HUDEP-2 (cell line): ENCODE measurements around the gene POU2F3.

Experiments used
- DNase-seq, 76 experiments: peaks; one replicate each; lab custom pipeline; 2025; ENCODE audit not compliant: unreplicated experiment in 76 of 76; lab: John Stamatoyannopoulos, UW

POU2F3 gene

GRCh38 chr11:120224972-120225909, 14.7 kb upstream of the POU2F3 start:
- no peak for DNase-seq

DNA sequence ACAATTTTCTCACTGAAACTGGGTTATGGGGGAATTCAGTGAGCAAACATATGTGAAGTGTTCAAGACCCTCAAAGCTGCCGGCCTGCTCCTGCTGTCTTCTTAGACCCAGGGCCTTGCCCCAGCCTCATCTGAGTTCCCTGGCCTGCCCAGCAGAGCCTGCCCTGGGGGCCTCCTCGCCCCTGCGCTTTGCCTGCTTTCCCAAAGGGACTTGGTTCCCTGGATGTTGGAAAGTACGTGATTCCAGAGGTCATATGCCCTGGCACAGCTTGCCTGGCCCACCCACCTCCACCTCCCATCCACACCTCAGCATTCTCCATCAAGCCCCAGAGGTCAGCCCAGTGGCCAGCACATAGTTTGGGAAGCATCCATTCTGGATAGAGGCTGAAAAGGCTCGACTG, 13.7 kb upstream of the POU2F3 start:
- no peak for DNase-seq

DNA sequence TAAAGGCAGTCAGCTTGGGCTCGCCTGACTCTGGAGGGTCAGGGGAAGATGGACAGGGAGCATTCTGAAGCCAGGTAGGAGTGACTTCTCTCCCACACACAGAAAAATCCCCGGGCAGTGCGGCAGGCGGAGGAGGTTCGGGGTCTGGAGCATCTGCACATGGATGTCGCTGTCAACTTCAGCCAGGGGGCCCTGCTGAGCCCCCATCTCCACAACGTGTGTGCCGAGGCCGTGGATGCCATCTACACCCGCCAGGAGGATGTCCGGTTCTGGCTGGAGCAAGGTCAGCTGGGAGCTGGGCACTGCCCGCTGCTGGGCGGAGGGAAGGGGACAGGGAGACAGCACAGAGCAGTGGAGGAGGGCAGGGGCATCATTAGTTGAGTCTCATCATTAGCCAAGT, 13.2 kb upstream of the POU2F3 start:
- DNase-seq: no peak

- DNase-seq: no peak
These were observed 12.6 kb upstream of the POU2F3 start for GRCh38 chr11:120227228-120227852.

GRCh38 chr11:120228794-120229384, 11.1 kb upstream of the POU2F3 start:
- DNase-seq: no peak

DNA sequence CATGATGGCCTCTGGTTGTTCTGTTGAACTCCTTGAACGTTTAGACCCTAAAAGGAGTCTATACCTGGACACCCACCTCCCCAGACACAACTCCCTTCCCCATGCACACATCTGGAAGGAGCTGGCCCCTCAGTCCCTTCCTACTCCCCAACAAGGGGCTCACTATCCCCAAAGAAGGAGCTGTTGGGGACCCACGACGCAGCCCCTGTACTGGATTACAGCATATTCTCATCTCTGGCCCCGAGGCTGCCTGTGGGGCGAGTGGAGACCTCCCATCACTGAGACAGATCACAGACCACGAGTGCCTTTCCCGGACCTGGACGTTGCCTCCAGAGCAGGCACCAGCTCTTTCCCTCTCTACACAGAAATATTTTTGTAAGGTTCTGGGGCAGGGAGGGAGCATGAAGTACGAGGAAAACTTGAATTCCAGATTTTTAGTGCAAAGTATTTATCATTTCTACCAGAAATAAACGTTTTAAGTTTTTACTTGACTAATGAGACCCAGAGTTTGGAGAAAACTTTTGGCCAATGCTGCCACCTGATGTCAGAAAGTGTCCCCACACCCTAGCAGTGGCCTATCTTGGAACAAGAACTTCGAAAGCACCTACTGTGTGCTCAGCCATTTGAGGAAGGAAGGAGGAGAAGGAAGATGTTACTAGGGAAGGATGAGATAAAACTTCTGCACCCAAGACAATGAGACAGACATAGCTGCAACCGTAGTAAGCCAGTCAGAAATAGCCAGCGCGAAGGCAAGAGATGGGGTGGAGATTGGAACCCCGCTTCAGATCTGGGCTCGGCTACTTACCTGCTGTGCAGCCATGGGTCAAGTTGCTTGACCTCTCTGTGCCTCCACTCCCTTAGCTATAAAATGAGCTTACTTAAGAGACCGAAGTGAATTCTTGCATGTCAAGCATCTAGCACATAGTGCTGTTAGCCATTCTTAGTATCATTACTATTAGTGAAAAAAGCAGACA, 10.2 kb upstream of the POU2F3 start:
- peak in 6 of 76 experiments; percentile 7 to 48 (median 16) for DNase-seq

- no peak for DNase-seq
These were observed 9.4 kb upstream of the POU2F3 start for GRCh38 chr11:120230433-120231071.

GRCh38 chr11:120231963-120232362, 8.0 kb upstream of the POU2F3 start:
- DNase-seq: no peak

- no peak for DNase-seq
These were observed 6.6 kb upstream of the POU2F3 start for GRCh38 chr11:120233207-120233803.

- DNase-seq: peak in 41 of 76 experiments; percentile 4 to 63 (median 24)
These were observed 4.8 kb upstream of the POU2F3 start for GRCh38 chr11:120235024-120235628.

GRCh38 chr11:120236169-120237107, 3.5 kb upstream of the POU2F3 start:
- peak in 1 of 76 experiments; percentile 1 for DNase-seq

- no peak for DNase-seq
These were observed 846 bp upstream of the POU2F3 start for GRCh38 chr11:120238968-120239620.

DNA sequence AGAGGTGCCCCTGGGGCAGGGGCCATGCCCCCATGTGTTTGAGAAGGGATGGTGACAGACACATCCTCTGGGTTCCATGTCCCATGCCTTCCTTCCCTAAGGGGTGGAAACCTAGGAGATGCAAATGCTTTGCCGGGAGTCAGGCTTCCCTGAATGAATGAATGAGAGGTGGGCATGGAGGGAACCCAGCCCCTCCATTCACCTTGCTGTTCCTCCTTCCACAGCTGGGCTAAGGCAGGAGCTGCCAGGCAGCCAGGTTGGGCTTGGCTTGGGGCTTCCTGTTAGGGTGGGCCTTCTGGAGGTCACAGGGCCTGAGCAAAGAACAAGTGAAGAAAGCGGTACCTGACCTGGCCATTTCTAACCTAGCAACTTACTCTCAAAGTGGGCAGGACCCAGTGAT, 926 bp downstream of the POU2F3 start:
- DNase-seq: no peak

- no peak for DNase-seq
These were observed 1.3 kb downstream of the POU2F3 start for GRCh38 chr11:120241277-120241676.

DNA sequence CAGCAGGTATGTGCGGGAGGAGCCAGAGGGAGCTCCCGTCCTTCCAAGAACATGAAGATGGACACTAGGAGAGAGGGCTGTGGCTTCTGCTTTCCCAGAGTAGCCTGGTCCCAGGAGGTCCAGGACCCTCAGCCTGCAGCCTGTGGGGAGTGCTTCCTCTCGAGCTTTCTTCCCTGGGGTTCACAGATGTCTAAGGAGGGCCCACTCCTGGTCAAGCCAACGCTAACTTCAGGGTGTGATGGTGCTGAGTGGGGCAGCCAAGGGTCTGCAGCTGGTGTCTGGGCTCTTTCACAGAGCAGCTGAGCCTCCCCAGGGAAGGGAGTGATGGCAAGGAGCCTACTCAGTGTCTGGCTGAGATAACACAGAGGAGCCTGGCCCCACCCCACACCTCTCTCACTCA, 3.3 kb downstream of the POU2F3 start:
- no peak for DNase-seq

GRCh38 chr11:120244476-120245365, 4.8 kb downstream of the POU2F3 start:
- no peak for DNase-seq

DNA sequence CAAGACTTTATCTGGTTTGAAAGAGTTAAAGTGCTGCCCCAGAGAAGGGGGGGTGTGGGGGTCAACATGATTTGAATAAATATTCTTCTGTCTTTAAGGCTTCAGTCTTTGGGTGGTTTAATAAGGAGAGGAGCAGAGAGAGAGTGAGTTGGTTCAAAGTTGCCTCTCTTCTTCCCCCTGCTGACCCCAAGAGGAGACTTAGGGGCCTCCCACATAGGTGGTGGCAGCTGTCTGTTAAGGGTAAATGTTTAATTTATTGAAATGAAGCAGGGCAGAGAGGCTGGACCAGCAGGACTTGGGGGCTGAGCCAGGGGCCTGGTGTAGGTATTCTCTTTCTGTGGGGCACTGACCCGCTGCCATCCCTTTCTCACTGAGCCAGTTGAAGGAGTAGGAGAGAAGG, 5.5 kb downstream of the POU2F3 start:
- no peak for DNase-seq
